HG02840 (cell line): ENCODE measurements around the gene POLE.

Source experiments
- ATAC-seq: cut with Tn5 transposase; IDR thresholded peaks from one replicate; pipeline ENCODE4 v1.9.1; 2021; ENCODE audit warnings: mild to moderate bottlenecking, moderate library complexity, moderate number of reproducible peaks; ENCODE audit not compliant: unreplicated experiment, low FRiP score

The POLE gene

DNA sequence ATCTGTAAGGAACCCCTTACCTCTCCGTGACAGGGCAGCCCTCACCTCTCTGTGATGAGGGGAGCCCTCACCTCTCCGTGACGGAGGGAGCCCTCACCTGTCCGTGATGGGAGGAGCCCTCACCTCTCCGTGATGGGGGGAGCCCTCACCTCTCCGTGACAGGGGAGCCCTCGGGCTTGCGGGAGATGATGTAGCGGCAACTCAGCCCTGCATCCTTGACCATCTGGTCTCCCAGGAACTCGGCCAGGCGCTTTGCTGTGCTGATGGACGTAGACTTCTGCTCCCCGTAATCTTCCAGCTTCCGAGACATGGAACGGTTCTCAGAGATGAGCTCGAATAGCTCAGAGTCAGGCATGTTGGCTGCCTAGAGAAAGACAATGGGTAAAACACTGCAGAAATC, 28.0 kb downstream of the POLE start:
- ATAC-seq, result no peak

DNA sequence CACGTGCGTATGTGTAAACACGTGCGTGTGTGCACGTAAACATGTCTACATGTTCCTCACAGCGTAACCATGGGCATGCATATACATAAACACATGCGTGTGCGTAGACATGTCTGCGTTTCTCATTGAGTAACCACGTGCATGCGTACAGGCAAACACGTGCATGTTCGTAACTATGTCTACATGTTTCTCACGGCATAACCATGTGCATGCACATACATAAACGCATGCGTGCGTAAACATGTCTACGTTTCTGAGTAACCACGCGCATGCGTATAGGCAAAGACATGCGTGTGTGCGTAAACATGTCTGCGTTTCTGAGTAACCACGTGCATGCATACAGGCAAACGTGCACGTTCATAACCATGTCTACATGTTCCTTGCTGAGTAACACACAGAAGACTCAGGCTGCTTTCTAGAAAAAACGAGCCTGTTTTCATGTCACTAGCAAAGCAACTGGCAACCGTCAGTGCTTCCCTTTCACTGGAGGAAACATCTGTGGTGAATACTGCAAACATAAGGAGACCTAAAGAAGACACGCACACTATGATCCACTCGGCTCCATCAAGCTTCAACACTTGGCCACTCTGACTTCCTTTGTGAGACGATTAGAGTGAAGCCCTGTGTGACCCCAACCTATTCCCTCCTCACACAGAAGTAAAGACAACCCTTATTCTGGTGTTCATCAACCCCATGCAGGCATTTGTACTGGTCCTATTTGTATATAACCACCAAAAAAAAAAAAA, 28.8 kb downstream of the POLE start:
- ATAC-seq, result no peak

- ATAC-seq, result no peak
Observed at GRCh38 chr12:132657004-132657727, 30.0 kb downstream of the POLE start.

GRCh38 chr12:132653567-132654290, 33.4 kb downstream of the POLE start:
- ATAC-seq, result no peak

DNA sequence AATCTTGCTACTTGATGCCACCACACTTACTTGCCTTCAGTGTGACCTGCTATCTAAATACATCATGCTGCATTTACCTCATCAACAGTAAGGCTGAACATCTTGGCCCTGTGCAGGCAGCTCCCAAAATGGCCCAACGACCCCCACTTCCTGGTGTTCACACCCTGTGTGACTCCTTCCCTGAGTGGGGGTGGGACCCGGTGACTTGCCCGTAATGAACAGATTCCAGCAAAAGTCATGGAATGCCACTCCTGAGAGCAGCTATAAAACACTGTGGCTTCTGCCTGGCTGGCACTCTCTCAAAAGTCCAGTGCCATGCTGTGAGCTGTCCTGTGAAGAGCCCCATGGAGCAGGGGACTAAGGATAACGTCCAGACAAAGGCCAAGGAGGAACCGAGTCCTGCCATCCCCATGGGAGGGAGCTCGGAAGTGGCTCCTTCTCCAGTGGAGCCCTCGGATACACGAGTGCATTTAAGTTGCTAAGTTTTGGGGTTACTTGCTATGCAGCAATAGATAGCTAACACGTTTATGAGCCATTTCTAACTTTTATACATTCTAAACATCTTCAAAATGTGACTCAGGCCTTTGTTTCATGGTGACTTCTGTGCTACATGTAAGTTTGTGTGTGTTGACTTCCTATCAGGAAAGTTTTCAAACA, 35.6 kb downstream of the POLE start:
- ATAC-seq, result no peak

DNA sequence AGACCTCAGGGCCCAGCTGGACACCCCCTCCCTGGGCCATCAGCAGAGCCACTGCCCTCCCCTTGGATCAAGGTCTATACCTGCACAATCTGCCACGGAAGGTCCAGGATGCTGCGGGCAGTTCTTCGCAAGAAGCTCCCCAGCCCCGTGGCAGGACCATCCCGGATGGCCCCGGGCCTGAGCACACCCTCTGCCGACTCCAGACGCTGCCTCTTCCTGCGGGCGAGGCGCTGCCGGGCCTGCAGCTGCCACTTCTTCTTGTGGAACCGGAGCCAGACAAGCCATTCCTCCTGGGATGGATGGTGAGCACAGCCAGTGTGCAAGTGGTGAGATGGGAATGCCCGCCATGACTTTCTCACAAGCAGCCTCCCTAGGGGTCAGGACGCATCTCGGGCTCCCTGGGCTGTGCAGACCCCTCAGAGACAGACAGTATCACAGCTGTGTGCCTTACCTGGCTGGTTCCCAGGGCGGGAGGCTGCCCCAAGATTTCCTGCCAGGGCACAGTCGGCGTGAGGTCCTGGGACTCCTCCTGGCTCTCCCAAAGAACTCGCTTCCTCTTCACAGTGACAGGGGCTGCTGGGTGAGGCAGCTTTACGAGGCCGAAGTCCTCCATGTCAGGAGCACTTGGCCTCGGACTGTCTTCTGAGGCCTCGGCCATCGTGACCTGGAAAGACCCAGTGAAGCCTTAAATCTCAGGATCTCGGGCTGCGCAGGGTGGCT, 37.8 kb downstream of the POLE start:
- ATAC-seq, result no peak

GRCh38 chr12:132648616-132649225, 38.4 kb downstream of the POLE start:
- no peak for ATAC-seq

DNA sequence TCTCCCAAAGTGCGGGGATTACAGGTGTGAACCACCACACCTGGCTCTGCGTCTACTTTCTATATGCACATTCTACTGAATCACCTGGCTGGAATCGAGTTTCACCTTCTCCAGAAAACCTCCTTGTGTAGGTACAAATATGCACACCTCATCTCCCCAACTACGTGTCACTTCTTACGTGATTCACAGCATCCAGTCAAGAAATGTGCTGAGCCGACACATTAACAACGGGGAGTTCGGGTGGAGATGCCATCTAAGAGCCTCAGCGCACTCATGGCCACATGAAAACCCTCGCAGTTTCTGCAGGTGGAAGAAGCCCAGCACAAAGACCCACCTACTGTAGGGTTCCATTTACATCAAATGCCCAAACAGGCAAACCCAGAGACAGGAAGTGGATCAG, 39.3 kb downstream of the POLE start:
- ATAC-seq, result no peak

DNA sequence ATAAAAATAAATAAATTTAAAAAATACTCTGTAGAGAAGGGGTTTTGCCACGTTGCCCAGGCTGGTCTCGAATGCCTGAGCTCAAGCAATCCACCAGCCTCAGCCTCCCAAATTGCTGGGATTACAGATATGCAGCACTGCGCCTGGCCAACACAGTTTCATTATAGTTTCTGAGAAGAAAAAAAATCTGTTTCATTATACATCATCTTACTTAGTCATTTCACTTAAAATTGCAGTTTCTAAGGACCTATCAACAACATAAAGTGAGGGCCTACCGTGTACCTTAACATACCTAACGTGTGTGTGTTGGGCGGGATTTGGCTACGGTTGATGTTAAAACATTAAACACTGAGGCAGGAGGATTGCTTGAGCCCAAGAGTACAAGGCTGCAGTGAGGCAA, 40.3 kb downstream of the POLE start:
- no peak for ATAC-seq

DNA sequence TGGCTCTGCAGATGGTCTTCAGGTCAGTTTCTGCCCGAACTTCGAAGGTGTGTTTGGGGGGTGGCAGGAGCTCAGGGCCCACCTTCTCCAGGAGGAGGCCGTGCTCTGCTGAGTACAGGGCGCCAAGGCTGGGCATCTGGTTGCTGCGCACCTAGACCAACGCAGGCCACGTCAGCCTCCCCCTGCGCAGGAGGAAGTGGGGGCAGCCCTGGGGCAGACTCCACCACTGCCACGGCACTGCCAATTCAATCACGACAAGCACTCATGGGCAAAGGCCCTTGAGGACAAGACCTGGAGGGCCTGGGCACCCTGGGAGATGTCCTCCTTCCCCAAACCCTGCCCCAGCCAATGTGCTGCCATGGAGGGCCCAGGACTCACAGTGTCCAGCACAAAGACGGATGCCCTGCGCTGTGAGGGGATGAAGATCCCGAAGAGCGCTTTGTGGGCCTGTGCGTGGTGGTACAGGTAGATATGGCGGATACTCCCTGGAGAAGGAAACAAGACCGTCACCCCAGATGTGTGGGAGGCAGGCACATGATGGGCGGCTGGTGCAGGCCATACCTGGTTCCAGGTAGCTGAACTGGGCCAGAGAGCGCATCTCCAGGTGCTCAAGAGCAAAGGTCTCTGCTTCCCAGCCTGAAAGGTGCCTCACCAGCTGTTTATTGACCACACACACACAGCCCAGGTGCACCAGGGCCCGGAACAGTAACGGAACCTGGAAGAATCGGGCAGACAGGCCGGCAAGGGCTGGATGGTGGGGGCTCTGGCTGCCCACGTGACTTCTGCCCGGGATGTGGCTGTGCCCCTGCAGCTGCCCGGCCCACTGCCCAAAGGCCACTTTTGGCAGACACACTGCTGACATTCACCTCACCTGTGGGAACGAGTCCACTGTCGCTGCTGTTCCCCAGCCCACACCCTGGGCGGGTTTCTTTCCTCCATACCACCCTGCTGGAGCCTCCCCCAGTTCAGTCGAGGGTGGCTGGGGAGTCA, 44.0 kb downstream of the POLE start:
- ATAC-seq, result no peak

GRCh38 chr12:132641811-132642650, 45.1 kb downstream of the POLE start:
- ATAC-seq, result no peak

GRCh38 chr12:132640936-132641335, 46.2 kb downstream of the POLE start:
- ATAC-seq, result no peak

DNA sequence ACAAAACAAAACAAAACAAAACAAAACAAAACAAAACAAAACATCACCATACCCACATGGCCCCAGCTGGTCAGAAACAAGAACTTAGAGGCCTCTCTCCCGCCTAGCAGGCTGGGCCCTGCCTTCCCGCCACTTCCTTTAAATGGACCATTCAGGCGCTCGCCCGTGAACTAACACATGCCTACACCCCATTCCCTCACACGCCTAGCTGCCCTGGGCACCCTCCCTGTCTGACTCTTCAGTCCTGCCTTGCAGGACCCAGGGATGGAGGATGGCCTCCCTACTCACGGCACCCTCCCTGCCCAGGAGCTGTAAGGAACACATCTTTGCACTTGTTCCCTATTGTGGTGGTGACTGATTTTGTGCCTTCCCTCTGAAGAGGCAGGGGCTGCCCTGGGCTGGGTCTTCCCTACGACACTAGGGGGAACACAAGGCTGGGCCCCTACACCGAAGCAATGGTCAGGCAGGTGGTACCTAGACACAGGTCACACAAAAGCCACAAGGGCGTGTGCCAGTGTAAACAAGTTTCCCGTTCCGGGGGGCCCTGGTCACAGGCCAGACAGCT, 47.1 kb downstream of the POLE start:
- ATAC-seq, result no peak

DNA sequence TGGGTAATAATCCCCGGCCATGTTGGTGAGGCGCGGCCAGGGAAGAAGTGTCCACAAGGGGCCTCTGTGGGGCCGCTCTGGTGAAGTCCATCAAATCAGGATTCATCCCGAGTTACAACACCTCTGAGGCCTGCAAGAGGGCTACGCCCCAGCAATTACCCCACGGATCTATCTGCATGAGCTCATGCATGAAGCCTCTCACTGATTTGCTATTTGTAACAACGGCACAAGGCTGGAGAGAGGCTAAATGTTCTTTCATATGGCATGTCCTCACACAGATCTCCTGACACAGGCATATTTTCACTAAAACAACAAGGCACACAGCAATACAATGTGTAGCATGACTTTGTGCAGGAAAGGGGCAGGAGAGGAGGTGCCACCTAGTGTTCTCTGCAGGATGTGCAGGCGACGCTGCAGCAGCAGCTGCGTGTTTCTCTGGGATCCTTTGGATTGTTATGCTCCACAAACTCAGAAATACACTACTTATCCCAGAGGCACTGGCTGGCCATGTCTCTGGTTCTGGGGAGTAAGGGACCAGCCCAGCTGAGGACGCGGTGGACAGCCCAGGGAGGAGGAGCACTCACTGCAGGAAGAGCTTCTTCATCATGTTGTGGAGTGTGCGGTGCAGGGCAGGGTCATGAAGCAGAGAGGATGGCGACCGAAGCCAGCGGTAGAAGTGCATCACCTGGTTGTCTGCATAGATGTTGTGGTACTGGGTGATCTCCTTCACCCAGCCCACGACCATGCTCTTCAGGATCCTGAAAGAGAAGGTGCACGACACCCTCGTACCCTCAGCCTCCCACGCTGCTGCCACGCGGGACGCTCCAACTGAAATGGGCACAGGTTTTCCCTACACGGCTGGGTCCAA, 48.4 kb downstream of the POLE start:
- no peak for ATAC-seq

GRCh38 chr12:132637811-132638210, 49.3 kb downstream of the POLE start:
- ATAC-seq, result no peak

DNA sequence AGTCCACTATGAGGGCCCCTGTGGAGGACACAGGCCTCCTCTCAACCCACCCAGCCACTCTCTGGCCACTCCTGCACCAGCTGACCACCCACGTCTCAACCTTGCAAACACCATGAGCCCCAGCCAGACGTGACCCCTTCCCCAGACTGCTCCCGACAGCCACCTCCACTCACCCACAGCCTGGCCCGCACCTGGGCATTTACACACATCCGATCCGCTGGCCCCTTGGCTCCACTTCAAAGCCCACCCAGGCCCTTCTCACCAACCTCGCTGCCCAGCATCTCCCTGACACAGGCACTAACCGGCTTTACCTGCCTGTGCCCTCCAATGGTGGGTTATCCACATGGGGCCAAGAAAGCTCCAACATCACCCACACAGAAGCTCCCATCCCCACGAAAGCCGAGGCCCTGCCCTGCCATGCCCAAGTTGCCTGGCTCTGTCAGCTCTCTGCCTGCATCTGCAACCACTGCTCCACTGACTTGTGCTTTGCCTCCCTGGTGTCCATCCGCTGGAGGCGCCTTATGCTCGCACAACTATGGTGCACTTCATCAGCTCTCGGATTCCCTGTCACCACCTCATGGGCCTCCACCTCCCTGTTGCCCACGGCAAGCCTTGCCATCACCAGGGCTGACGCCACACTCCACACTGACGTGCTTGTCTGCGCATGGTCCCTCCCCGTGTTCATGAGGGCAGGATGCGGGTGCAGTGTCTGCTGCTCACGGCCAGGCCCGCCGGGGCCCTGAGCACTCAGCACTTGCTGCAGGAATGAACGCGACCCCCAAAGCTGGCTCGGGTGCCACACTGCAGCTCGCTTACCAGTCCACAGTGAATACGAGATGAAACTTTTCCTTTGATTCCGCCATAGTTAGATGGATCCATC, 51.8 kb downstream of the POLE start:
- ATAC-seq, result no peak
